GM19240 (cell line): Measurements from ENCODE around the gene TMEM163.

ENCODE experiments used
- DNase-seq: peaks from one replicate; pipeline ENCODE4 v3.0.0; 2011; ENCODE audit warnings: low spot score; ENCODE audit not compliant: insufficient read length

TMEM163 gene

DNA sequence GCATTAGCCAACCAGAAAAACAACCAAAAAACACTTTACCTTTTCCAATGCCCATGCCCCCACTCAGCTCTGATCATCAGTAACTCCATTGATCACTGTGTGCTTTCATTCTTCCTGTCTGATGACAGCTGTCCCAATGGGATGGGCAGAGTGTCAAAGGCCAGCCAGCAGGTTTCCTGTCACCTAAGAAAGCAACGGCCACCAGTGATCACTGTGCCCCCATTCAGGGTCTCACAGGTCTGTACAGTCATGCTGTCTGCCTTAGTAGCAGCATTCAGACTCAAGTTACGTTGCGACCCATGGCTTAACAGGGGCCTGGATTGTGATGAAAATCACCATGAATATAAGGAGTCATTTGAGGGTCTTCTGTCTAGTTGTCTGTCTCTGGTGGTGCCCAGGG, 280.4 kb downstream of the TMEM163 start:
- DNase-seq: no peak

DNA sequence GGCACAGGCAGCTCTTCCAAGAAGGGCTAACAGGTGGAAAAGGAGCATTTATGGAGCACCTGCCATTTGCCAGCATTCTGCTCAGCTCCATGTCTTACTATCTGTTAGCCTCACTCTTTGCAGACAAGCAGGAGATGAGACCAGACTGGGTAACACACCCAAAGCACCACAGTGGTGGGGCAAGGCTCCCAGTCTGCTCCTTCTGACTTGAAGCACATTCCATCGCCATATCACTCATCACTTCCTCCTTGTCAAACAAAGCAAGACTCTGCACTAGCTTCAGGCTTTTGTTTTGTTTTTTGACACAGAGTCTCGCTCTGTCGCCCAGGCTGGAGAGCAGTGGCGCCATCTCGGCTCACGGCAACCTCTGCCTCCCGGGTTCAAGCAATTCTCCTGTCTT, 282.1 kb downstream of the TMEM163 start:
- no peak for DNase-seq

DNA sequence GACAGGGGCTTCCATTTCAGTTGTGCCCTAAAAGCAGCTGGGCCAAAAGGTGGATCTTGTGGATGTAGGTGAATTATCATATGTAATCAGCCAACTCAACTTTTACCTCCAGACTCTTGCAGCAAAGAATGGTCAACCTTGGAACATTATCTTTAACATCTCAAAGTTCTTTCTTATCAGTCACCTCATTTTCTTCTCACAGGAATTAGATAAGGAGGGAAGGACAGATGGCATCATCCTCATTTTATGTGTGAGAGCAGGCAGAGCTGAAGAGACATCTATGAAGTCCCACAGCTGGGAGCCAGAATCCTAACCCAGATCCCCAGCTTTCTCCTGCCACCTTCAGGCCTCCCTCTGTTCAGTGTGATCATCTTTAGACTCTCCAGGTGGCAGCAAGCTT, 282.9 kb downstream of the TMEM163 start:
- DNase-seq: no peak

DNA sequence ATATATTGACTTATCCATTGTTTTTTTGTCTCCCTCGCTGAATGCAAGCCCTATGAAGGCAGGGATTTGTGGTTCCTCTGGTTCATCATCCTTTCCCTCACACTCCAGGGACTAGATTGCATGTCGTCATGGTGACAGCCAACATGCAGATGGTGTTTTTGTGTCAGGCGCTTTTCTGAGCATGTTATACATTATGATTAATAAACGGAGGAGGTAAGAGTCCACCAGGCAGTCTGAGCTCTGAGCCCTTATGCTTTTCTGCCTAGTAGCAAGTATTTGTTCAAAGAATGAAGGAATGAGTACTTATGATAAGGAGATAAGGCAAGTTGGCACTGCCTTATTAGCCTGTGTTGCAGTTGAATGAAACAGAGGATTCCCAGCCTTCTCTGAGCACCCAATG, 283.3 kb downstream of the TMEM163 start:
- DNase-seq: no peak

DNA sequence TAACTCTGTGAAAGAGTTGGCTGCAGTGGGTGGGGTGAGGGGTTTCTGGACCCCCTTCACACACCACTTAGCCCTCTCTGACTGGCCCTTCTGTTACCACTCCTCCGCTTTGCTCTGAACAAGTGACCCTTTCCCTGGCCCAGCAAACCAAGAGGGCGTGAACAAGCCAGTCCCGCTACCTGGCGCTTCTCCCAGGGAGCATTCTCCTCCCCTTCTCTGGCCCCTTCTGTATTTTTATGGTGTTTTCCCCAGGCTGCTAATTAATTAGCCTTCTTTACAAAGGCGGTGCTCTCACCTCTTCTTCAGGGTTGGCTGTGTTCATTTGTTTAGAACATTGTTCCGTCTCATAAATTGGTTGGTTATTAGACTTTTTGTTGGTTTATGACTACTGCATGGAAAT, 284.8 kb downstream of the TMEM163 start:
- DNase-seq: no peak

DNA sequence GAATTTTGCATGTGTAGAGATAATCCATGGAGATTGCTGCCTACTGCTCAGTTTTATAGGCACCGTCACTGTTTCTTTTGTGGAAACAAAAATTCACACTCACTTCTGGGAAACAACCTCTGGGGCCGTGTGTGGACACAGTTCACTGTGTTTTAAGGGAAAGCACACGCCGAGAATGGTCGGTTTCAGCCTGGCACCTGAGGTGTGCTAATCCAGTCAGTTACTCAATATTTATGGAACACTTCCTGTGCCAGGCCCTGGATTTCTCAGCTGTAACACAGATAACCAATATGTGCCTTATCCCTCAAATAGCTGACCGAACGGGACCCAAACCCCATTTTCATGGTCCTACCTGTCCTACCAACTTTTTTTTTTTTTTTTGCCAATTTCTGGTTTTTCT, 285.3 kb downstream of the TMEM163 start:
- DNase-seq: no peak

DNA sequence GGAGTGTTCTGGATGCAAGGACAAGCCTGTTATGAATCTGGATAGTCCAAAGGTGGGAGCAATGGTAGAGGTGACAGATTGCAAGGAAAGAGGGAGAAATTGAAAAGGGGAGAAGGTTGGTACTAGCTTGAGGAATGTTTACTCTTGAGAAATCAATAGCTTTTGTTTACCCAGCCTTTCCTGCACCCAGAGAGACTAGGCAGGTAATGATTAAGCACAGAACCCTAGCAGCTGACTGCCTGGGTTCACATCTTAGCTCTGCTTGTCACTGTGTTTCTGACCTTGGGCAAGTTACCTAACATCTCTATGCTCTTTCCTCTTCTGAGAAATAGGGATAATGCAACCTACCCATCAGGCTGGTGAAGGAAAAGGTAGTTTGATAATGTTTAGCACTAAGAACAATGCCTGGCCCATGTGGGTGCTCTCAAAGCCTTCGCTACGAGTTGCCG, 286.3 kb downstream of the TMEM163 start:
- no peak for DNase-seq

DNA sequence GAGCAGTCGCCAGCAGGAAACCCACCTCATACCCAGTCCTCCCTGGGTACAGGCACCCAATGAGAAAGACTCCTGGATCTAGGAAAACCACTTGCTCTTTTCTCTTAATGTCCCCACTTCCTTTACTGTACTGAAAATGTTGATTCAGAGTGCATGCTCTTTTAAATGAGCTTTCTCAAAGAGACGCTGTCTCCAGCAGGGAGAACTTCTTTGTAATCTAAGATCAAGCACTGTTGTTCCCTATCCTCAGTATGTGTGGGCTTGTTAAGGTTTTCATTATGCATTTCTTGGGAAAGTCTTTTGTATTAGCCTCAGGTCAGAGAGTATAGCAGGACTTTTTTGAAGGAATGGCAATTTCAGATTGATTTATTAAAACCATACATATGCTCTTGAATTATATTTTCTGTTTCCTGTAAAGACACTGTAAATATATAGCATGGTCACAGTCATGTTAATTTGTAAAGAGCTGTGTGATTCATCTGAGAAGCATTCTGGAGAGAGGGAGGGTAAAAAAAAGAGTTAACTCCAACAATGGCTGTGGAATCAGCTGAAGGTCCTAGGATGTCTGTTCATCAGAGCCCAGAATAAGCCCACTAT, 286.9 kb downstream of the TMEM163 start:
- no peak for DNase-seq

DNA sequence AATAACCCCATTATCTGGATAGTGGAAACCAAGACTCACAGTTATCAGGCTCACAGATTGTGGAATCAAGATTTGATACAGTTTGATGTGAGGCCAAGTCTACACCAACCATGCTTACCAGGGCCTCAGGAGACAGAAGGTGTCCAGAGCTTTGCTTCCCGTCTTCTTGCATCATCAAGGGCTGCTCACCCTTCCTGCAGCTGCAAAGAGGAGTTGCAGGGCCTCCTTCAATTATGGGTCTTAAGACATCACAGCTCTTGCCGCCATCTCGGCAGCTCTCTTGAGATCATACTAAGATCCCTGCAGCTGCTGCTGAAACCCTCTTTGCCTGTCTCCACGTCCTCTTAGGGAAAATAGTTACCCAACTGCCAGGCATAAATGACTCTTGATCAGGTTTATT, 288.9 kb downstream of the TMEM163 start:
- no peak for DNase-seq

DNA sequence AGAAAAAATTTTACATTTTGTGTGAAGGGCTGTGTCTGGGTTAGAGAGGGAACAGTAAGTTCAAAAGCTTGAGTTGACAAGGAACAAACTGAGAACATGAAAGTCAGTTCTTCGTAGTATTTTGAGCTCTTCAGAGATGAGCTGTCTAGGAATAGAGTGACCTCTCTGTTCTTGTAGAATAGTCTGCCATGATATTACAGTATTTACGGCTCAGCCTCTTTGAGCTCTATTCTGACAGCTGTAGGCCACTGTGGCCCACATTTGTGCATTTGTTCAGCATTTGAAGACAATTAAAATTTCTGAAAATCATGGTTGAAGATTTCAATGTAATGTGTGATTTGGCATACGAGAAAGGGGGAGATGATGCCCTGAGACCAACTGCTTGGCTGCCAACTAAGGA, 292.1 kb downstream of the TMEM163 start:
- no peak for DNase-seq

DNA sequence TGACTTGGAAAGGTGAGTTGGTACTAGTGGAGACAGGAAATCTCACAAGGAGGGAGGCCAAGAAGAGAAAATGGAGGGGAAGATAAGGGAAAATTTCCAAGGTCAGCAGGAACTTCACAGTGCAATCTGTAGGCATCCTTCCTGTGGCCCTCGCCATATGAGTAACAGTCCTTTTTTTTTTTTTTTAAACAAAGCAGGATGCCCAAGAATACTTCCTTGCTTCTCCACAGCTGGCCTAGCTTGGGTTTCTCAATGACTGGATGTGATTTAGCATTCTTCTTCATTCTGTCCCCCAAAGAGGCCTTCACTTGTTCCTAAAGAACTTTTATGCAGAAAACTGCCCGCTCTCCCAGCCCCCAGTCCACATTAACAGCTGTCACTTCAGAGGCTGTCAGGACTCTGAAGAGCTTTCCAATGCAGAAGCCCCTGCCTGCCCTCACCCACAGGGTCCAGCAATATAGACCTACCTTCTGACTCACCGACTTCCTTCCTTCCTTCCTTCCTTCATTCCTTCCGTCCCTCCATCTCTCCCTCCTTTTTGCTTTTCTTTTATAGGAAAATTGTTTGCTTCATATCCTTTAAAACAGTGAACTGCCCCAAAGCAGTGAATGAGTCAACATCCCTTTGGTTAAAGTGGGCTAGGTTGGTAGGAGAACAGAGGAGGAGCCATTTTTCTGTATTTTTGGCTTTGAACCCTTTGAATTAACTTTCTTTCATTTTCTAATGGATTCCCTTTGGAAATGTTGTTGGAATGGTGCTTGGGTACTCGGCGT, 292.9 kb downstream of the TMEM163 start:
- no peak for DNase-seq

DNA sequence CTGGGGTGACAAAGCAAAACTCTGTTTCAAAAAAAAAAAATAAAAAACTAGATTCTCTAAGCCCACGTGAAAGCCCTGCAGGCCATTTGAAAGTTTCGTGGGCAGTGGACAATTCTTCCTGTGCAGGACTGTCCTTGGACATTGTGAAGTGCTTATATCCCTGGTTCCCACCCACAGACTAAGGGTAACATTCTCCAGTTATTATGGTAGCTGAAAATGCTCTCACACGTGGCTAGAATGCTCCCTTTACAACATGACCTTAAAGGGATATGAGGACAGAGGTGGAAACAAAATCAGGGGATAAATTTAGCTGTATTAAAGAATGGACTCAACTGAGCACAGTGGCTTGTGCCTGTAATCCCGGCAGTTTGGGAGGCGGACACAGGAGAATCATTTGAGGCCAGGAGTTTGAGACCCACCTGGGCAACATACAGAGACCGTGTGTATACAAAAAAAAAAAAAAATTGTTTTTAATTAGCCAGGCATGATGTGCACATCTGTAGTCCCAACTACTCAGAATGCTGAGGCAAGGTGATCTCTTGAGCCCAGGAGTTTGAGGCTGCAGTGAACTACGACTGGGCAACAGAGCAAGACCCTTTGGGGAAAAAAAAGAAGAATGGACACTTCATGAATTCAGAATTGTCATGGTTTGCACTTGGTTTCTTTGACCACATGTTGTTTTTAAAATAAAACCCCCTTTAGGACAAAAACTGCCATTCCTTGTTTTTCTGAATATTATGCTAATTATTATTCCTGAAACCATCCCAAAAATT, 297.1 kb downstream of the TMEM163 start:
- no peak for DNase-seq

DNA sequence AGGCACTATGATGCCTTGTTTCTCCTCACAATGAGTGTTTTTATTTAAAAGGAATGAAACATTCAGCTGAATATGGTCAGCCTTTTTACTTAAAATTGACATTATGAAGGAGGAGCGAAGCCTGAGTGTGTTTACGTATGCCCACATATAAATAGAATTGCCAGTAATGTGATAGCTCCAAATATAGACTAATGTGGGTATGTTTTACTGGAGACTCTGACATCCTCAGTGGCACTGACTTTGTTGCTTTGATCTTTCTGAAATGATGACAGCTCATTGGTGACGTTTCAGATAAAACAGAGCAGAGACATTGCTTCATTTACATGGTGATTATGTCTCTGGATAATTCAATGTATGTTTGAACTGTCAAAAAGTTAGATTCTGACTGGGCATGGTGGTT, 297.9 kb downstream of the TMEM163 start:
- DNase-seq: no peak

DNA sequence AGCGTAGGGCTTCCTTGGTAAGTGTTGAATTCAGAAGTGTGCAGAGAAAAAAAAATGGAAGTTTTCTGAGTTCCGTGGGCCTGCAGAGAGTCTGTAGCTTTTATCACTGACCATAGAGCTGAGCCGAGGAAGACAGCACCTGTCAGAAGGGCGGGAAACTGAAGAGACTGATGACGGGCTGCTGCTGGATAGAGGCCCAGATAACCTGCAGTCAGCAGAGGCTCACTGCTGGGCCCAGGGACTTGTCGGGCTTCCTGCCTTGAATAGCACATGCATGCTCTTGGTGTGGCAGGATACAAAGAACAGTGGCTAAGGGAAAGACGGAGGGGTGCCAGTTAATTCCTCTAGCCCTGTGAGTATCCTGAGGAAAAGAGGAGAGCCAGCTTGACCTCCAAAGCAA, 298.5 kb downstream of the TMEM163 start:
- no peak for DNase-seq

DNA sequence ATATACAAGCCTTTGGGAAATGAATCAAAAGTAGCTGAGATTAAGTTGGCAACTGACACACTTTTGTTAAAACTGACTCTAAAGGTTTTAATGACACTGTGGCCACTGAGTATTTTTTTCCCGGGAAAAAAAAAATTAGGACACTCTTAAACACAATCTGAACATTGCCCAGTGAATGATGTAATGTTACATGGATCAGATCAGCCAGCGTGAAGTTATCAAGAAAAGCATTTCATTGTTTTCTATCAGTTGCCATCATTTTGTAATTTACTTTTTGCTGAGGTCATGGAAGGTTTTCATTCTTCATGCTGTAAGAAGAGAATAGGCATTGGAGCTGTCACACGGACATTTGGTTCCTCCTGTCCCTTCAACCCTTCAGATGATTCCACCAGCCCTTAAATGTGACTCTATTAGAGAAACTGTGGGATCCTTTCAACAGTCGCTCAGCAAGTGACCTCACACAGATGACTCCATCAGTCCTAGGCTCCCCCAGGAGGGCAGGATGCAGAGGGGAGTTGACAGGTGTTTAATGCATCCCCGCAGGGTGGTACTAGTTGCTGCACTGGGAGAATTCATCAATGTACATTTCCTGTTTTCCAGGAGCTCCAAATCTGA, 300.7 kb downstream of the TMEM163 start:
- DNase-seq: no peak

DNA sequence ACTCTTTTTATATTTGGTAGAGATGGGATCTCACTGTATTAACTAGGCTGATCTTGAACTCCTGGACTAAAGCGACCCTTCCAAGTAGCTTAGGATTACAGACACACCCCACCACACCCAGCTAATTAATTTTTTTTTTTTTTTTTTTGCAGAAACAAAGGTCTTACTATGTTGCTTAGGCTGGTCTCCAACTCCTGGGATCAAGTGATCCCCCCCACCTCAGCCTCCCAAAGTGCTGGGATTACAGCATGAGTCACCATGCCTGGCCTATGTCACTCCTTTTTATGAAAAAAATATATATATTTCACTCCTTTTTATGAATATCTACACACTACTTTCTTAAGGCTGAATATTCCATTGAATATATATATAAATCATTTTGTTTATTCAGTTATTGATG, 302.2 kb downstream of the TMEM163 start:
- no peak for DNase-seq

DNA sequence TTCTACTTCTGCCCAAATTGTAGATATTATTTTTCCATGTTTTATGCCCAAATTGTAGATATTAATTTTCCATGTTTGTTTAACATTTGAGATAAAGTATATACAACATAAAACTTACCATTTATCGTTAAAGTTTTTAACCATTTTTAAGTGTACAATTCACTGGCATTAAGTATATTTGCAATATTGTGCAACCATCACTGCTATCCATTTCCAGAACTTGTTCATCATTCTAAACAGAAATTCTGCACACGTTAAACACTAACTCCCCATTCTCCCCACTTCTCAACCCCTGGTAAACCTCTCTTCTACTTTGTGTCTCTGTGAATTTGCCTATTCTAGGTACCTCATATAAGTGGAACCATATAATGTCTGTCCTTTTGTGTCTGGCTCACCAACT, 302.8 kb downstream of the TMEM163 start:
- DNase-seq: no peak

DNA sequence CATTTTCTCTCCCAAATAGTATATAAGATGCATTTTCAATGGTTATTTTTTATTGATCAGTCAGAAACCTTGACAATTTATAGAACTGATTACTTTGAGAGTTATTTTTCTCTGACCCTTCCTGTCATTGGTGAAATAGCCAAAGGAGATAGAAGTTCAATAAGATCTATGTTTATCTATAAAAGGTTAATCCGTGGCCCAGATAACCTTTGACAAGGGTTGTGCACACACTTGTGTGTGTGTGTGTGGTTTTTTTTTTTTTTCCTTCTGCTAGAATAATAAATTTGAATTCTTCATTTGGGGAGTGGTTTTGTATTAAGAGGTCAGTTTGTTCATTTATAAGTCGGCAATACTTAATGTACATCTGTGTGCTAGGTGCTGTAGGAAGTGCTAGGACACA, 304.9 kb downstream of the TMEM163 start:
- no peak for DNase-seq

DNA sequence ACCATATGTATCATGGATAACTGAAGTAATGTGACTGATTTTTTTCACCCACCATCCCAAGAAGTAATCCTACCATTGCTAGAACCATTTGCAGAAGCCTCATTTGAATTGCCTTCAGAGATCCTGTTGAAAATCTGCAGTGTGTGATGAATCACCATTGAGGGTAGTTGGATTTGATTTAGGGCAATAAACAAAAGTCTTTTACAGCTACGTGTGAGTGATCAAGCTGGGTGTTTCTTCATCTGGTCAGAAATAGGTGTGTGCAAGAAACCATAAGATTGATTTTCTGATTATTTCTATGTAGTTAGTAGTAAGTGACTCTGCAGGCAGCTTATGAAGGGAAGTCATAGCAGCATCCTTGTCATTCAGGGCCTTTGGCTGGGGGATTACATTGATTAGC, 305.4 kb downstream of the TMEM163 start:
- DNase-seq: no peak

DNA sequence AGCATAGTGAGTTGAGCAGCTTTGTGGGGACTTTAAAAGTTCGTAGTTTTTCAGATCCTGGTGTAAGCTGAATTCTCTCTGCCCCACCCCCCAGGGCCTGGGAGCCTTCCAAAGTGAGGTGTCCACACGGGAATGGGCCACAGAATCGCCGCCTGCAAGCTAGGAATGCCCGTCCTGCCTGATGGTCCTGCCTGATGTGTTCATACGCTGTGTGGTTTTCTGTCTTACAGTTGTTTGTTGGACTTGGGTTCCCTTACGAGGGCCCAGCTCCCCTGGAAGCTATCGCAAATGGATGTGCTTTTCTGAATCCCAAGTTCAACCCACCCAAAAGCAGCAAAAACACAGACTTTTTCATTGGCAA, 306.2 kb downstream of the TMEM163 start:
- DNase-seq: no peak

DNA sequence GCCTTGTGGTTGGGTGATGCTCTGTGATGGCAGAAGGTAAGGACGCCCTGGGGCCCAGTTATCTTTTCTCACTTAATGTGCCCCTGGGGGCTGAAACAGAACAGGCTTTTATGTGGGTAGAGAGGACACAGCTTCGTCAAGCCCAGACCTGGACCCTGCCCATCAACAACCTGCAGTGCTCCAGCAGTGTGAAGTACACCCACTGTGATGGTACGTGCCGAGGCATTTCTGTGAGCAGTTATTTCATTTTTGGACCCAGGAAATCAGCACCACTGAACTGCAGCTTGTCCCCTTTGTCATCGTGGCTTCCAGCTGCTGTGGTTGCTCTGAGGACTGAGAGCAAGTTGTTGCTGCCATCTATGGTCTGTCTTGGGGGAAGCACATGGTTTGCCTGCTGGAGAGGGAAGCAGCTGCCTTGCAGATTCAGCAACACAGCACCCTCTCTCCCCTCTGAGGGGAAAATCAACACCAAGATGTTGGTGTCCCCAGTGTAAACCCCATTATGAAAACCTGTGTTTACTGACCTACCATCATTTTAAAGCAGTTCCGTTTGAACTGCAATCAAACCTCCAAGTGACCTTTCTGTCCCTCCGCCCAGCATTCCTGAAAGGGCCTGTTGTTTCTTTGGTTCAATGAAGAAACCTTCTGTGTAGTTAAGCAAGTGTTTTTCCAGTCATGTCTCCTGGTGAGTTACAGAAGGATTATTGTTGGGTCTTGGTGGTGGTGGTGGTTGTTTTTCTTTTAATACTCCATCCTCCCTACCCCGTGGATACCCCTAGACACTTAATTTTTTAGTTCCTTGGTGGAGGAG, 306.8 kb downstream of the TMEM163 start:
- DNase-seq: peak; percentile 47
